Neural crest cell (in vitro differentiated cells): ENCODE results near the gene PARP8. TPM values are rescaled to one million over a fixed set of nuclear protein-coding genes. Genes with fewer than 3 reads are reported as not detected.

Experiments
- DNase-seq: peaks from one replicate; pipeline ENCODE4 v3.0.0; 2021; ENCODE audit warnings: low read depth, mixed read lengths, low spot score
- H3K27ac Mint-ChIP-seq: one replicate; pipeline ENCODE4 v1.8.0; 2021; ENCODE audit warnings: mild to moderate bottlenecking, mixed read lengths; ENCODE audit not compliant: unreplicated experiment
- H3K27me3 Mint-ChIP-seq: 2 replicates; pipeline ENCODE4 v1.8.0; 2021; ENCODE audit warnings: low read depth, mild to moderate bottlenecking, mixed read lengths
- H3K36me3 Mint-ChIP-seq: 2 replicates; pipeline ENCODE4 v1.8.0; 2021; ENCODE audit warnings: low read depth, mild to moderate bottlenecking, mixed read lengths
- H3K4me1 Mint-ChIP-seq: 2 replicates; pipeline ENCODE4 v1.8.0; 2021; ENCODE audit warnings: mixed read lengths
- H3K4me3 Mint-ChIP-seq: one replicate; pipeline ENCODE4 v1.8.0; 2021; ENCODE audit warnings: mild to moderate bottlenecking, mixed read lengths
- H3K9me3 Mint-ChIP-seq: 2 replicates; pipeline ENCODE4 v1.8.0; 2021; ENCODE audit warnings: mixed read lengths
- CTCF ChIP-seq: fragments of 200-600 bp; sonication (generic); conservative IDR thresholded peaks from 2 replicates; pipeline ENCODE4 v1.5.0; 2021; ENCODE audit warnings: antibody characterized with exemption, mild to moderate bottlenecking
- total RNA-seq: library from RNA; stranded (reverse); gene quantifications from 2 replicates; pipeline ENCODE4 v1.2.1, GENCODE V29; 2021

Gene PARP8
- total RNA-seq, 1 donor from 2014 or later, result 31.0 TPM

GRCh38 chr5:50745221-50745910 is 78.9 kb downstream of the PARP8 start:
- Mint-ChIP-seq H3K4me3 (no peak overlapping the region), H3K27ac (no peak overlapping the region), H3K4me1 (peaks cover 5% of the 10 kb centered on the region), H3K27me3 (no peaks in the 10 kb centered on the region), H3K9me3 (no peaks in the 10 kb centered on the region), H3K36me3 (peaks cover 4% of the 10 kb centered on the region)
- DNase-seq, result no peak
- no peak for TF ChIP-seq CTCF

GRCh38 chr5:50749181-50749580 is 82.7 kb downstream of the PARP8 start:
- H3K27ac Mint-ChIP-seq, result no peak overlapping the region
- H3K9me3 Mint-ChIP-seq, result no peaks in the 10 kb centered on the region
- H3K27me3 Mint-ChIP-seq, result no peaks in the 10 kb centered on the region
- no peaks in the 10 kb centered on the region for H3K4me1 Mint-ChIP-seq
- TF ChIP-seq CTCF, result no peak
- H3K4me3 Mint-ChIP-seq, result no peak overlapping the region
- no peak for DNase-seq
- no peaks in the 10 kb centered on the region for H3K36me3 Mint-ChIP-seq

GRCh38 chr5:50749873-50750272 is 83.4 kb downstream of the PARP8 start:
- no peaks in the 10 kb centered on the region for H3K9me3 Mint-ChIP-seq
- H3K4me3 Mint-ChIP-seq, result no peak overlapping the region
- peaks cover 2% of the 10 kb centered on the region for H3K36me3 Mint-ChIP-seq
- H3K4me1 Mint-ChIP-seq, result no peaks in the 10 kb centered on the region
- TF ChIP-seq CTCF, result no peak
- DNase-seq, result no peak
- no peak overlapping the region for H3K27ac Mint-ChIP-seq
- no peaks in the 10 kb centered on the region for H3K27me3 Mint-ChIP-seq

- Mint-ChIP-seq H3K4me3 (no peak overlapping the region), H3K9me3 (no peaks in the 10 kb centered on the region), H3K4me1 (no peaks in the 10 kb centered on the region), H3K27me3 (no peaks in the 10 kb centered on the region), H3K27ac (no peak overlapping the region), H3K36me3 (peaks cover 11% of the 10 kb centered on the region)
- no peak for DNase-seq
- TF ChIP-seq CTCF, result peak; percentile 91
These were observed 84.7 kb downstream of the PARP8 start for GRCh38 chr5:50751064-50751657.

GRCh38 chr5:50752800-50753199 is 86.4 kb downstream of the PARP8 start:
- H3K27ac Mint-ChIP-seq, result no peak overlapping the region
- H3K36me3 Mint-ChIP-seq, result peaks cover 16% of the 10 kb centered on the region
- no peak for DNase-seq
- H3K9me3 Mint-ChIP-seq, result no peaks in the 10 kb centered on the region
- H3K4me3 Mint-ChIP-seq, result no peak overlapping the region
- no peak for TF ChIP-seq CTCF
- H3K4me1 Mint-ChIP-seq, result no peaks in the 10 kb centered on the region
- H3K27me3 Mint-ChIP-seq, result no peaks in the 10 kb centered on the region
